ENCODE results near the gene PTOV1.

PTOV1 gene

DNA sequence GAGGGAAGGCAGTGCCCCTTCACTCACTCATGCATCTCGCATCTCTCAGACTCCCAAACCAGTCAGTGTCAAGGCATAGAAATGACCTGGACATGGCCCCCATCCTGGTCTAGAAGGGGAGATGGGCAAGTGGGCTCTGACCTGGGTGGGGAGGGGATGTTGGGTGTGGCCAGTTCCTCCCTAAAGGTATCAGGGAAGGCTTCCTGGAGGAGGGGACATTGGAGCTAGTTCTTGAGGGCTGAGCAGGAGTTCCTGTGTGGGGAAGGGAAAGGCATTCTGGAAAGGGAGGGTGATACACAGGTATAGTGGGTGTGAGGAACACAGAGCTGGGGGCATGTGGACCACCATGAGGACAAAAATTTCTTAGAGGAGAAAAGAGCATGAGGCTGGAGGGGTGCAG is 41.8 kb downstream of the PTOV1 start:
- Mint-ChIP-seq H3K27me3 (no peaks in the 10 kb centered on the region), H3K36me3 (ENCODE audit: insufficient read depth) (no peaks in the 10 kb centered on the region), H3K27ac (peak overlapping the region in 1 of 2 donors; percentile 99), H3K9me3 (no peaks in the 10 kb centered on the region), H3K4me1 (ENCODE audit: low read depth in 2 of 2) (peaks cover 21 to 61% of the 10 kb centered on the region in 2 donors), H3K4me3 (peak overlapping the region in 1 of 2 donors; percentile 86)
- no peak for DNase-seq
- no peak for ATAC-seq (replicated peaks)

DNA sequence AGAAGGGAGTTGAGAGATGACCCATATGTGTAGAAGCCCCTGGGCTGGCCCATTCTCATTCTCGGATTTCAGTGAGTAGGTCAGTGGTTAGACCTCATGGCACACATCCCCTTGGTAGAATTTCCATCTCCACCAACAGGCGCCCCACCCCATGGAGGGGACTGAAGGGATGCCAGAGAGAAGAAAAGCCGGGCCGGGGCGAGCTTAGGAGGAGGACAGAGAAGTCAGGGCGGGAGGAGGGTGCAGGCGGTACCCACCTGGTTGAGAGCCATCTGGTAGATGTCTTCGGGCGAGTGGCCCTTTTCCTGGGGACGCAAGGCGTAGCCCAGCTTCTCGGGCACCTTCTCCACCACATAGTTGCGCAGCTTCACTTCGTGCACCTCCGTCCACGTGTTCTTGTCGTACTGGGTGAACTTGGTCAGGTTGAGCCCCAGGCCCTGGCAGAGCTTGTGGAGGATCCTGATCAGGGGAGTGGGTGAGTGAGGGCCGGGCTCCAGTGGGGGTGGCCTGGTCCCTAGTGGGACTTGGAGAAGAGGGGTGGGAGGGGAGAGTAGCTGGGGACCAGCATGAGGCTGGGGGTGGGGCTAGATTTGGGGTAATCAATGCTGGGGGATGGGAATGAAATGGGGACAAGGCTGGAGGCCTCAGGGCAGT is 43.2 kb downstream of the PTOV1 start:
- peak overlapping the region; percentile 98 to 99 for H3K27ac Mint-ChIP-seq
- DNase-seq = no peak

GRCh38 chr19:49894879-49895565 is 44.1 kb downstream of the PTOV1 start:
- ATAC-seq (replicated peaks) (peak; percentile 16), DNase-seq (peak in 2 of 3 experiments; percentile 53 to 55)
- Mint-ChIP-seq H3K4me1 (ENCODE audit: low read depth in 2 of 2) (peaks cover 24 to 56% of the 10 kb centered on the region in 2 donors), H3K36me3 (ENCODE audit: insufficient read depth) (no peaks in the 10 kb centered on the region), H3K9me3 (no peaks in the 10 kb centered on the region), H3K4me3 (peak overlapping the region in 1 of 2 donors; percentile 86), H3K27ac (peak overlapping the region; percentile 98 to 99), H3K27me3 (no peaks in the 10 kb centered on the region)

More for the DNA sequence above, 43.2 kb downstream of the PTOV1 start:
- H3K36me3 Mint-ChIP-seq (ENCODE audit: insufficient read depth) = no peaks in the 10 kb centered on the region
- H3K27me3 Mint-ChIP-seq = no peaks in the 10 kb centered on the region
- peak overlapping the region in 1 of 2 donors; percentile 86 for H3K4me3 Mint-ChIP-seq
- no peaks in the 10 kb centered on the region for H3K9me3 Mint-ChIP-seq
- ATAC-seq (replicated peaks) = no peak
- H3K4me1 Mint-ChIP-seq (ENCODE audit: low read depth in 2 of 2) = peaks cover 24 to 60% of the 10 kb centered on the region in 2 donors

DNA sequence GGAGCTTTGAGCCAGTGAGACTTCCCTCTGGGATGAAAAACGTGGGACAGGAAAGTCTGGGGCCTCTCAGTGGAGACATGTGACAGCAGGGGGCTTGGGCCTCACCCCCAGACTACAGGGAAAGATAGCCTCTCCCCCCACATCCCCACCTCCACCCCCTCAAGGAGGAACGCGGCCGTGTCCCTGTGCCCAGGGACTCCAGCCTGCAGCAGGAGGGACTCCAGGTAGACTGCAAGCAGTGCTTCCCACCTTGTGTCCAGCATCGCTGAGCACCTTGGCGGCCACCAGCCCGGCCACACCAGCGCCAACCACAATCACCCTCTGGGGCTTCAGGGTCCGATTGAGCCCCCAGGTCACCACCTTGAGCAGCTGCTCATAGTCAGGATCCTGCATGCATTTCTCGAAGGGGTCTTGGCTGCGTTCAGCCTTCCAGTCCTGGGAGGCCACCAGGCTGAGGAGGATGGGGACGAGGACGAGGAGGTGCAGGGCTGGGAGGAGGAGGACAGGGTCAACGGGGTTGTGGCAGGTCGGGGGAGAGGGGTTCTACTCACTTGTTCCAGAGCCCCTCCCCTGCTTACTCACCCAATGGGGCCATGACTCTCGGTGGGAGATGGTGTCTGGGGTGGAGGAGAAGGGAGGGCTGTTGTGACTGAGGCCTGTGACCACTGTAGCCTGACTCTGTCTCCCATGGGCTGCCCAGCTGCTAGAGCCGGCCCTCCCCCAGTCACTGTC is 44.8 kb downstream of the PTOV1 start:
- DNase-seq (no peak), ATAC-seq (replicated peaks) (no peak)
- Mint-ChIP-seq H3K4me3 (peak overlapping the region; percentile 74 to 86), H3K9me3 (no peaks in the 10 kb centered on the region), H3K4me1 (ENCODE audit: low read depth in 2 of 2) (peaks cover 24 to 53% of the 10 kb centered on the region in 2 donors), H3K27ac (peak overlapping the region; percentile 98 to 99), H3K36me3 (ENCODE audit: insufficient read depth) (peaks cover under 1% of the 10 kb centered on the region), H3K27me3 (no peaks in the 10 kb centered on the region)

- peak within 1 kb of the TSS; percentile 74 to 86 for H3K4me3 Mint-ChIP-seq
- peaks cover 24 to 47% of the 10 kb centered on the region in 2 donors for H3K4me1 Mint-ChIP-seq (ENCODE audit: low read depth in 2 of 2)
- ATAC-seq (replicated peaks) (peak; percentile 66), DNase-seq (peak; percentile 69 to 77 (median 76))
- no peaks in the 10 kb centered on the region for H3K27me3 Mint-ChIP-seq
- H3K9me3 Mint-ChIP-seq = no peaks in the 10 kb centered on the region
- peaks cover 2% of the 10 kb centered on the region for H3K36me3 Mint-ChIP-seq (ENCODE audit: insufficient read depth)
- H3K27ac Mint-ChIP-seq = peak within 1 kb of the TSS; percentile 98 to 99
Observed at GRCh38 chr19:49896863-49897621, 46.1 kb downstream of the PTOV1 start, which contains the start of gene IL4I1. Gene IL4I1 (minus strand): TSS chr19:49896887. CDS start chr19:49896160, 727 bp downstream.

- ATAC-seq (replicated peaks) = no peak
- Mint-ChIP-seq H3K9me3 (no peaks in the 10 kb centered on the region), H3K36me3 (ENCODE audit: insufficient read depth) (peaks cover 16% of the 10 kb centered on the region), H3K27ac (peak overlapping the region in 1 of 2 donors; percentile 35), H3K27me3 (no peaks in the 10 kb centered on the region), H3K4me3 (no peak overlapping the region), H3K4me1 (ENCODE audit: low read depth in 2 of 2) (peaks cover 0 to 4% of the 10 kb centered on the region in 2 donors)
- no peak for DNase-seq
Observed at GRCh38 chr19:49904136-49904535, 53.2 kb downstream of the PTOV1 start.

GRCh38 chr19:49906879-49907564 is 56.1 kb downstream of the PTOV1 start:
- Mint-ChIP-seq H3K4me3 (no peak overlapping the region), H3K36me3 (ENCODE audit: insufficient read depth) (peaks cover 16% of the 10 kb centered on the region), H3K4me1 (ENCODE audit: low read depth in 2 of 2) (peaks cover 9 to 12% of the 10 kb centered on the region in 2 donors), H3K27ac (peak overlapping the region in 1 of 2 donors; percentile 23), H3K9me3 (no peaks in the 10 kb centered on the region), H3K27me3 (no peaks in the 10 kb centered on the region)
- DNase-seq = no peak
- no peak for ATAC-seq (replicated peaks)

DNA sequence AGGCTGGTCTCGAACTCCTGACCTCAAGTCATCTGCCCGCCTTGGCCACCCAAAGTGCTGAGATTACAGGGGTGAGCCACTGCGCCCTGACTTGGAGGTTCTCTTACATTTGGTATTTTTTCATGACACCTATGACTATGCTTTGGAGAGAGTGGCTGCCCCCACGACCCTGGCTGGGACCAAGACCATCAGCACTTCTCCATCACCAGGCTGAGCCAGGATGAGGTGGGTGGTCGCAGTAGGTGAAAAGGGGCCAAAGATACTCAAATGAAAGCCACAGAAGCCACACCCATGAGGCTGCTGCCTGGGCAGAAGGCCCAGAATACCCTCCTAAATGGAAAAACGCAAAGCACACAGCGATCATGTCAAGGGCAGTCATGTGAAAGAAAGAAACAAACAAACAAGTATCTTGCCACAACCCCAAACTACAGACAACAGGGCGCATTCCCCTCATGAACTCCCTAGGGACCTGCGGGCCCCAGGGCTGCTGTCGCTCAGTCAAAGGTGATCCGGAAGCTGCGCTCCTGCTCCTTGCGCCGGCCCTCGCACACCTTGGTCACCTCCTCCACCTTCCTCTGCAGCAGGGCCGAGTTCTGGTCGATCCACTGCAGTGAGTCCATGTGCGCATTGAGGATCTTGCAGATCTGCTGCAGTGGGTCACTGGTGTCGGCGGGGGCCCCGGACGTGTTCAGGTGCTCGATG is 56.9 kb downstream of the PTOV1 start:
- Mint-ChIP-seq H3K27ac (peak overlapping the region; percentile 13 to 65), H3K36me3 (ENCODE audit: insufficient read depth) (peaks cover 21% of the 10 kb centered on the region), H3K27me3 (no peaks in the 10 kb centered on the region), H3K4me3 (no peak overlapping the region), H3K9me3 (no peaks in the 10 kb centered on the region), H3K4me1 (ENCODE audit: low read depth in 2 of 2) (peaks cover 9 to 15% of the 10 kb centered on the region in 2 donors)
- DNase-seq = no peak
- ATAC-seq (replicated peaks) = no peak

DNA sequence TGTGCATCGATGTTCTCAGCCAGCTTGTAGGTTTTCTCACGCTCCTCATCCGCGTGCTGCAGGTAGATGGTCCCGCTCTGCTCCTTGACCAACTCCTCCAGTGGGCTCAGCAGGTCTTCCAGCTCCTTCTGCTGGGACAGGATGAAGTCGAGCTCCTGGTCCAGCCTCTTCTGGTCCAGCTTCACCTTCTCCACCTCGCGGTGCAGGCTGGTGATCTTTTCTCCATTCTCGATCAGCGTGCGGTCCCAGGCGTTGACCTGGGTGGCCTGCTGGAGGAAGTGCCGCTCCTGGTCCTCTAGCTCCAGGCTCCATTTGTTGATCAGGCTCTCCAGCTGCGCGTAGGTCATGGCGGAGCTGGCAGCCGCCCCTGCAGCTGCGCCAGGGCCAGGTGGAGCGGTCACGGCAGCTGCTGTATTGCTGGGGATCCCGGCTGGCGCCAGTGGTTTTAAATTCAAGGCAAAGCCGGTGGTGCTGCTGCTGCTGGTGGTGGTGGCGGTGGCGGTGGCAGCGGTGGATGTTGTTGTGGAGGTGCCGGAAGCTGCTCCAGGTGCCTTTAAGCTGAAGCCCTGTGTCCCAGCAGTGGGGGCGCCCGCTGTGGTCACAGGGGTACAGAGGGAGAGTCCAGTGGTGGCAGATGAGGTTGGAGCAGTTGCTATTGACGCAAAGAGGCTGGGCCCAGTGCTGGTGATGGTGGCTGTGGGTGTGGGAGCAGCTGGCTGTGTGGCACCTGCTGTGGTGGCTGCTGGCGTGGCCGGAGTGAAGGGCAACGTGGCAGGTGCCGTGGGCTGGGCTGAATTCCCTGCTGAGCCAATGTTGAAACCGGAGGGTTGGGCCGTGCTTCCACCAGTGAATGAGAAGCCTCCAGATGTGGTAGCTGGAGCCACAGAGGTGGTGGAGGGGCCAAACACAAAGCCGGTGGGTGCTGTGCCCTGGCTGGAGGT is 57.8 kb downstream of the PTOV1 start:
- H3K36me3 Mint-ChIP-seq (ENCODE audit: insufficient read depth) = peaks cover 21% of the 10 kb centered on the region
- no peaks in the 10 kb centered on the region for H3K27me3 Mint-ChIP-seq
- peaks cover 9 to 18% of the 10 kb centered on the region in 2 donors for H3K4me1 Mint-ChIP-seq (ENCODE audit: low read depth in 2 of 2)
- H3K27ac Mint-ChIP-seq = peak overlapping the region; percentile 13 to 65
- DNase-seq (no peak), ATAC-seq (replicated peaks) (no peak)
- no peak overlapping the region for H3K4me3 Mint-ChIP-seq
- H3K9me3 Mint-ChIP-seq = no peaks in the 10 kb centered on the region

DNA sequence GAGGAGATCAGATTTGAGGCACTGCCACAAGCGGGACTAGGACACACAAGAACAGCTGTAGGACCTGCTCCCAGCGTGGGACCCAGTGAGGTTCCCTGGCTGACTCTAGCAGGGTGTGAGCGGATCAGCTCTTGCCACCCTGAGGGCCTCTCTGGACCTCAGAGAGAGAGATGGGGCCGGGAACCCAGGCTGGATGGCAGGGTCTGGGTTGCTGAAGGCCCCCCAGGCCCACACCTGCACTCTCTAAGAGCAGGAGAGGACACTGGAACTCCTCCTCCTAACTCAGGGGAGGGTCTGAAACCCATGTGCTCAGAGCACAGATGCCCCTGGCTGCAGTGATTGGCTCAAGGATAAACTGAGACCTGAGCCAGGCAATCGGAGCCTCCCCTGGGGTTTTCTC is 59.2 kb downstream of the PTOV1 start:
- H3K9me3 Mint-ChIP-seq = no peaks in the 10 kb centered on the region
- ATAC-seq (replicated peaks) (no peak), DNase-seq (no peak)
- no peaks in the 10 kb centered on the region for H3K27me3 Mint-ChIP-seq
- H3K4me1 Mint-ChIP-seq (ENCODE audit: low read depth in 2 of 2) = peaks cover 9 to 22% of the 10 kb centered on the region in 2 donors
- H3K36me3 Mint-ChIP-seq (ENCODE audit: insufficient read depth) = peaks cover 29% of the 10 kb centered on the region
- H3K27ac Mint-ChIP-seq = peak overlapping the region in 1 of 2 donors; percentile 87
- no peak overlapping the region for H3K4me3 Mint-ChIP-seq
